ENCODE results near the gene LPO.

The LPO gene

DNA sequence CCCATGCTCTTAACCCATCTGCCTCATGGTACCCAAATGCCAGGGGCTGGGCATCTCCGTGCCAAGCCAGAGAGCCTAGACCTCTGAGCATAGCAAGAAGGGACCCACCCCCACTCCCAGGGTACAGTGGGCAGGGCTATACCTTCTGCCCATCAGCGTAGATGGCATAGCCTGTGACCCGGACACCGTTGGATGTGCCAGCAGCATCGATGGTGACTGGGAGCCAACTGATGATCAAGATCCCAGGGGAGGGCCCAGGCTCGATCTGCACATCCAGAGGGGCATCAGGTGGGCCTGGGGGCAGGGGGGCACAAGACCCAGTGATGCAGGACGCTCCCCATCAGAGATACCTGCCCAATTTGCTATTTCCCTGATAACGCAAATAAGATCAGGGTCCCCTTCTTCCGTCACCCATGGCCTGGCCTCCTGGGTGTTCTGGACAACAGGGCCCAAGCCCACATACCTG is 73.1 kb downstream of the LPO start:
- Histone ChIP-seq H3K36me3 (ENCODE audit: insufficient read depth, low read depth, low read length) (no peaks in the 10 kb centered on the region), H3K9me3 (ENCODE audit: insufficient read depth, low read depth, low read length) (no peaks in the 10 kb centered on the region), H3K4me3 (ENCODE audit: low read length) (no peak overlapping the region), H3K9ac (ENCODE audit: low read depth, low read length) (no peak overlapping the region), H3K27ac (ENCODE audit: low read length) (no peak overlapping the region), H3K27me3 (ENCODE audit: insufficient read depth, low read length) (no peaks in the 10 kb centered on the region), H3K4me1 (ENCODE audit: insufficient read depth, low read length) (no peaks in the 10 kb centered on the region)

DNA sequence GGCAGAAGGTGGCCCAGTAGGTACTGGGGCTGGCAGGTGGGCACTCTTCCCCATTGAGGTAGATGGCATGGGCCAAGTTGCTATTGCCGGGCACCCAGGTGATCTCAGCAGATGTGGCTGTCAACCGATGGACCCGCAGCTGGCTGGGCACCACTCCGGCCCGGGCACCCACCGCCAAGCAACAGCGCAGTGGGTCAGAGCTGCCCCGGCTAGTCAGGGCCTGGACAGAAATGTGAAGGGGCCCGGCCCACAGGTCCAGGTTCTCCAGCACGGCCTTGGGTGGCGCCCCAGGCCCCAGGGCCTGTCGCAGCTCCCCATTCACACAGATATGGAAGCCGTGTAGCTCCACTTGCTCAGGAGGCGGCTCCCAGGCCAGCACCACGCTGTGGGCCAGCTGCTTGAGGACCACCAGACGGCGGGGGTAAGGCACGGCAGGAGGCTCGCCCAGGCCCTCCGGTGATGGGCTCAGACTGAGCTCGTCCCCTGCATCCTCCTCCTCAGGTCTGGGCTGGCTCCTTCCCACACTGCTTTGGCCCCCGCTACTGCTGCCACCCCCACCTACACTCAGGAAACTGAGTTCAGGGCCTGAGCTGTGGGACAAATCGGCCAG is 73.7 kb downstream of the LPO start:
- H3K27me3 ChIP-seq (ENCODE audit: insufficient read depth, low read length) = no peaks in the 10 kb centered on the region

GRCh38 chr17:58312829-58313228 is 74.4 kb downstream of the LPO start:
- H3K27me3 ChIP-seq (ENCODE audit: insufficient read depth, low read length) = no peaks in the 10 kb centered on the region
- no peak overlapping the region for H3K4me3 ChIP-seq (ENCODE audit: low read length)
- no peaks in the 10 kb centered on the region for H3K36me3 ChIP-seq (ENCODE audit: insufficient read depth, low read depth, low read length)
- H3K9me3 ChIP-seq (ENCODE audit: insufficient read depth, low read depth, low read length) = no peaks in the 10 kb centered on the region
- no peak overlapping the region for H3K9ac ChIP-seq (ENCODE audit: low read depth, low read length)
- H3K27ac ChIP-seq (ENCODE audit: low read length) = no peak overlapping the region
- H3K4me1 ChIP-seq (ENCODE audit: insufficient read depth, low read length) = no peaks in the 10 kb centered on the region

More for the DNA sequence above, 73.7 kb downstream of the LPO start:
- no peaks in the 10 kb centered on the region for H3K4me1 ChIP-seq (ENCODE audit: insufficient read depth, low read length)
- no peak overlapping the region for H3K9ac ChIP-seq (ENCODE audit: low read depth, low read length)
- no peaks in the 10 kb centered on the region for H3K36me3 ChIP-seq (ENCODE audit: insufficient read depth, low read depth, low read length)
- H3K27ac ChIP-seq (ENCODE audit: low read length) = no peak overlapping the region
- no peak overlapping the region for H3K4me3 ChIP-seq (ENCODE audit: low read length)
- H3K9me3 ChIP-seq (ENCODE audit: insufficient read depth, low read depth, low read length) = no peaks in the 10 kb centered on the region

DNA sequence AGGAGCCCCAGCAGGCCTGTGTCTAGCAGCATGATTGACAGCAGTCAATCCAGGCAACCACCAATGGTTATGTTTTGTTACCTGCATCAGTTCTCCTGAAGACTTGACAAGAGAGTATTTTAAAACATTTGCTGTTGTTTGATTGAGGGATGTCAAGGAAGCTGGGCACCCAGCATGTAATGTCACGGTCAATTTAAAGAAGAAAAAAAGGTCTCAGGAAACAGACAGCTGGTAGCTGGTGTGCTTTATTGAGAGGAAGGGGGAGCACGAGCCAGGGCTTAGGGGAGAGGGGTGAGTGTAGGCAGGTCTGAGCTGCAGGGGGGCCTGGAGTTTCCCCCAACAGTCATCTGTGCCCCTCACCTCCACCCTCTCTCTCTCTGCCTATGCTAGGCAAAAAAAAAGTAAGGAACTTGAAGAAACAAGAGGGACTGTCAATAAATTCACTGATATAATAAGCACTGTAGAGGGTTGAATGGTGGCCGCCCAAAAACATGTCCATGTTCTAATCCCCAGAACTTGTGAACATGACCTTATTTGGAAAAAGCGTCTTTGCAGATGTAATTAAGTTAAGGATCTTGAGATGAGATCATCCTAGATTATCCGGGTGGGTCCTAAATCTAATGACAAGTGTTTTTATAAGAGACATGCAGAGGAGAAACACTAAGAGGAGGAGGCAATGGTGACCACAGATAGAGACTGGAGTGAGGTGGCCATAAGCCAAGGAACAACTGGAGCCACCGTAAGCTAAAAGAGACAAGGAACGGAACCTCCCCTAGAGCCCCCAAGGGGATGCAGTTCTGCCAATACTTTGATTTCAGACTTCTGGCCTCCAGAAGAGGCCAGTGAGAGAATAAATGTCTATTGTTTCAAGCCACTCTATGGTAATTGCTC is 75.7 kb downstream of the LPO start:
- H3K4me3 ChIP-seq (ENCODE audit: low read length) = no peak overlapping the region
- no peaks in the 10 kb centered on the region for H3K36me3 ChIP-seq (ENCODE audit: insufficient read depth, low read depth, low read length)
- H3K4me1 ChIP-seq (ENCODE audit: insufficient read depth, low read length) = no peaks in the 10 kb centered on the region
- no peak overlapping the region for H3K9ac ChIP-seq (ENCODE audit: low read depth, low read length)
- H3K27ac ChIP-seq (ENCODE audit: low read length) = no peak overlapping the region
- H3K9me3 ChIP-seq (ENCODE audit: insufficient read depth, low read depth, low read length) = no peaks in the 10 kb centered on the region
- H3K27me3 ChIP-seq (ENCODE audit: insufficient read depth, low read length) = no peaks in the 10 kb centered on the region

GRCh38 chr17:58314706-58315015 is 76.3 kb downstream of the LPO start:
- Histone ChIP-seq H3K36me3 (ENCODE audit: insufficient read depth, low read depth, low read length) (no peaks in the 10 kb centered on the region), H3K4me1 (ENCODE audit: insufficient read depth, low read length) (no peaks in the 10 kb centered on the region), H3K9me3 (ENCODE audit: insufficient read depth, low read depth, low read length) (no peaks in the 10 kb centered on the region), H3K27ac (ENCODE audit: low read length) (no peak overlapping the region), H3K9ac (ENCODE audit: low read depth, low read length) (no peak overlapping the region), H3K4me3 (ENCODE audit: low read length) (no peak overlapping the region), H3K27me3 (ENCODE audit: insufficient read depth, low read length) (no peaks in the 10 kb centered on the region)

- H3K36me3 ChIP-seq (ENCODE audit: insufficient read depth, low read depth, low read length) = no peaks in the 10 kb centered on the region
- no peak overlapping the region for H3K9ac ChIP-seq (ENCODE audit: low read depth, low read length)
- no peaks in the 10 kb centered on the region for H3K27me3 ChIP-seq (ENCODE audit: insufficient read depth, low read length)
- no peaks in the 10 kb centered on the region for H3K9me3 ChIP-seq (ENCODE audit: insufficient read depth, low read depth, low read length)
- H3K4me1 ChIP-seq (ENCODE audit: insufficient read depth, low read length) = no peaks in the 10 kb centered on the region
- no peak overlapping the region for H3K27ac ChIP-seq (ENCODE audit: low read length)
- no peak overlapping the region for H3K4me3 ChIP-seq (ENCODE audit: low read length)
Measured at GRCh38 chr17:58315281-58315711, 76.9 kb downstream of the LPO start.

- H3K4me3 ChIP-seq (ENCODE audit: low read length) = no peak overlapping the region
- H3K36me3 ChIP-seq (ENCODE audit: insufficient read depth, low read depth, low read length) = no peaks in the 10 kb centered on the region
- H3K9me3 ChIP-seq (ENCODE audit: insufficient read depth, low read depth, low read length) = no peaks in the 10 kb centered on the region
- no peaks in the 10 kb centered on the region for H3K27me3 ChIP-seq (ENCODE audit: insufficient read depth, low read length)
- no peaks in the 10 kb centered on the region for H3K4me1 ChIP-seq (ENCODE audit: insufficient read depth, low read length)
- H3K27ac ChIP-seq (ENCODE audit: low read length) = no peak overlapping the region
- H3K9ac ChIP-seq (ENCODE audit: low read depth, low read length) = no peak overlapping the region
Measured at GRCh38 chr17:58315750-58316149, 77.4 kb downstream of the LPO start.

- no peak overlapping the region for H3K27ac ChIP-seq (ENCODE audit: low read length)
- H3K4me1 ChIP-seq (ENCODE audit: insufficient read depth, low read length) = no peaks in the 10 kb centered on the region
- H3K9me3 ChIP-seq (ENCODE audit: insufficient read depth, low read depth, low read length) = no peaks in the 10 kb centered on the region
- no peaks in the 10 kb centered on the region for H3K27me3 ChIP-seq (ENCODE audit: insufficient read depth, low read length)
- no peak overlapping the region for H3K9ac ChIP-seq (ENCODE audit: low read depth, low read length)
- H3K36me3 ChIP-seq (ENCODE audit: insufficient read depth, low read depth, low read length) = no peaks in the 10 kb centered on the region
- H3K4me3 ChIP-seq (ENCODE audit: low read length) = no peak overlapping the region
Measured at GRCh38 chr17:58316260-58316960, 78.0 kb downstream of the LPO start.

DNA sequence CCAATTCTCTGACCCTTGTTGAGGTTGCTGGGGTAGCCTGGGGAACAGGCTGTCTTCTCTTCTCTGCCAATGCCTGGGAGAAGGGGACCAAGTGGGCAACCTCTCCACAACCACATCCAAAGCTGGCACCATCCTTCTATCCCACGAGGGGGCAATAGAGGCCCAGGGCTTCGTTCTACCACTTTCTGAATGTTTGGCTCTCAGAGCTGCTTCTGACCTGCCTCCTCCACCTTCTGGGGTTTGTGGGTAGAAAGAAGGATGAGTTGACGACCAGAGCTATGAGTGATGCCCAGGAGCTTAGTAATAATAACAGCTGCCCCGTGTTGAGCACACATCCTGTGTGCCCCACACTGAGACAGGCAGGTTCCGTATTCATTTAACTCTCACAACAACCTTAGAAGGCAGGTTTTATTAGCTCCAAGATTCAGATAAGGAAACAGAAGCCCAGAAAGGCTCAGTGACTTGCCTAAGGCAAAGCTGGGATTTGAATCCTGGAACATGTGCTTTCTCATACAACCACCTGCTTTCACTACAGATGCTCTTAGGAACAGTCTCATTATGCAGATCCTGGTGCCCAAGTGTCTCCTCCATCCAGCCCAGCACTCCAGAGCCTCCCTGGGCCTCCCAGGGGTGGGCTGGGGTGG is 79.2 kb downstream of the LPO start:
- H3K4me3 ChIP-seq (ENCODE audit: low read length) = no peak overlapping the region
- no peaks in the 10 kb centered on the region for H3K36me3 ChIP-seq (ENCODE audit: insufficient read depth, low read depth, low read length)
- H3K27ac ChIP-seq (ENCODE audit: low read length) = no peak overlapping the region
- no peak overlapping the region for H3K9ac ChIP-seq (ENCODE audit: low read depth, low read length)
- H3K4me1 ChIP-seq (ENCODE audit: insufficient read depth, low read length) = no peaks in the 10 kb centered on the region
- H3K9me3 ChIP-seq (ENCODE audit: insufficient read depth, low read depth, low read length) = no peaks in the 10 kb centered on the region
- H3K27me3 ChIP-seq (ENCODE audit: insufficient read depth, low read length) = 0 out of 2 replicates have a peak, but pooled peaks cover 8% of the 10 kb centered on the region

DNA sequence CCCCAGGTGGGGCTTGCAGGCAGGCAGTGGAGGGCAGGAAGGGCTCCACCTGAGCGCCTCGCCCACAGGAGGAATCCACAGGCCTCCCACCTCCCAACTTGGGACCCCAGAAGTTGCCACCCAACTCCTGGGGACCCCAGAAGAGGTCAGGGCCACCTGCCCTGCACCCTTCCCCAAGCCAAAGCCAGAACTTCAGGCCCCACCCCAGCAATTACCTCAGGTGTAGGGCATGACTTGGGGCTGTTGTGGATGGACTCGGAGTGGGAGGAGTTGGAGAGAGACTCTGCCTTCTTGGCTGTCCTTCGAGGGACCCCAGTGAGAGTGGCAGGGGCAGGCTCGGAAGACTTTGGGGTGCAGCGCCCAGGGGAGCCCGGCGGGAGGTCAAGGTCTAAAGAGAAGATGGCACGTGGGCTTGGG is 79.7 kb downstream of the LPO start:
- H3K27me3 ChIP-seq (ENCODE audit: insufficient read depth, low read length) = peaks cover 14% of the 10 kb centered on the region; the same call in 1 of the 2 replicates
- no peak overlapping the region for H3K27ac ChIP-seq (ENCODE audit: low read length)
- H3K36me3 ChIP-seq (ENCODE audit: insufficient read depth, low read depth, low read length) = no peaks in the 10 kb centered on the region
- no peaks in the 10 kb centered on the region for H3K4me1 ChIP-seq (ENCODE audit: insufficient read depth, low read length)
- H3K9me3 ChIP-seq (ENCODE audit: insufficient read depth, low read depth, low read length) = no peaks in the 10 kb centered on the region
- H3K9ac ChIP-seq (ENCODE audit: low read depth, low read length) = no peak overlapping the region
- no peak overlapping the region for H3K4me3 ChIP-seq (ENCODE audit: low read length)

Measured in iPS-20b (cell line).